B cell (primary cell): ENCODE data around the gene NRGN. TPM values are rescaled to one million over a fixed set of nuclear protein-coding genes. Genes with fewer than 3 reads are reported as not detected.

Experiments
- ATAC-seq: fragments of 200-7000 bp; cut with Tn5 transposase; one replicate; pipeline ENCODE4 v1.10.0; 2021; ENCODE audit warnings: low read depth, mild to moderate bottlenecking, moderate number of reproducible peaks, moderate library complexity
- CTCF ChIA-PET: fragments of 350-600 bp; sonication (Branson Sonifier 250); formaldehyde crosslinking; loops from one replicate; lab custom pipeline; 2021; ENCODE audit warnings: antibody characterized with exemption, inconsistent platforms; lab: Charles Lee
- POLR2A ChIA-PET: fragments of 350-600 bp; sonication (Branson Sonifier 250); formaldehyde crosslinking; loops from one replicate; lab custom pipeline; 2021; ENCODE audit warnings: antibody characterized with exemption; lab: Charles Lee
- DNase-seq: peaks from one replicate; pipeline ENCODE4 v3.0.0; 2013
- H2AFZ ChIP-seq: 2 replicates; pipeline ENCODE4 v1.6.1; 2012; ENCODE audit warnings: mild to moderate bottlenecking, low read depth, low read length; ENCODE audit not compliant: insufficient read depth, poor library complexity, severe bottlenecking
- H3K27ac ChIP-seq, 2 donors: 1 replicate in 1 of 2; 2 replicates in 1 of 2; pipeline ENCODE4 v1.5.1; 2012 to 2013; ENCODE audit warnings: low read length in 2 of 2, mild to moderate bottlenecking in 2 of 2, moderate library complexity in 1 of 2
- H3K27me3 ChIP-seq, 4 experiments: fragments of 200-600 bp in 1 of 4; sonication (generic) in 1 of 4; replicated peaks in 1 of 4; 1 replicate in 2 of 4; 2 replicates in 2 of 4; pipeline versions ENCODE4 v1.6.1 to v1.7.0; 2013 to 2016; ENCODE audit warnings: low read length in 3 of 4, mild to moderate bottlenecking in 2 of 4, mixed read lengths in 1 of 4, moderate library complexity in 1 of 4; ENCODE audit not compliant: insufficient read depth in 4 of 4, control insufficient read depth in 3 of 4; ENCODE audit errors: control extremely low read depth in 1 of 4
- H3K36me3 ChIP-seq, 2 experiments: replicated peaks in 1 of 2; 1 replicate in 1 of 2; 2 replicates in 1 of 2; pipeline versions ENCODE4 v1.6.1 to v1.7.1; 2013; ENCODE audit warnings: low read length in 1 of 2; ENCODE audit not compliant: insufficient read depth in 2 of 2, control insufficient read depth in 1 of 2; ENCODE audit errors: control extremely low read depth in 1 of 2, extremely low read depth in 1 of 2
- H3K4me1 ChIP-seq, 2 donors: fragments of 200-600 bp in 1 of 2; sonication (generic) in 1 of 2; 1 replicate in 1 of 2; 2 replicates in 1 of 2; pipeline versions ENCODE4 v1.5.1 to v1.6.1; 2013 to 2017; ENCODE audit warnings: low read length in 2 of 2; ENCODE audit not compliant: control insufficient read depth in 2 of 2, insufficient read depth in 2 of 2
- H3K4me2 ChIP-seq: replicated peaks from 2 replicates; pipeline ENCODE3; 2012; ENCODE audit warnings: mild to moderate bottlenecking, low read depth, low read length; ENCODE audit not compliant: poor library complexity, severe bottlenecking
- H3K4me3 ChIP-seq, 5 experiments: fragments of 200-600 bp in 1 of 5; sonication (generic) in 1 of 5; 1 replicate in 3 of 5; 2 replicates in 2 of 5; pipeline versions ENCODE4 v1.5.1 to v1.7.0; 2011 to 2016; ENCODE audit warnings: low read length in 4 of 5, mild to moderate bottlenecking in 4 of 5, low read depth in 2 of 5, control low read depth in 1 of 5, moderate library complexity in 1 of 5; ENCODE audit not compliant: insufficient read depth in 1 of 5; ENCODE audit errors: control extremely low read depth in 1 of 5, extremely low read depth in 1 of 5
- H3K79me2 ChIP-seq: fragments of 200-600 bp; sonication (generic); one replicate; pipeline ENCODE4 v1.6.0; 2016; ENCODE audit warnings: low read length; ENCODE audit not compliant: control insufficient read depth, insufficient read depth
- H3K9ac ChIP-seq: fragments of 200-600 bp; sonication (generic); 2 replicates; pipeline ENCODE4 v1.6.1; 2017; ENCODE audit warnings: mild to moderate bottlenecking, low read length, moderate library complexity
- H3K9me3 ChIP-seq, 3 donors: one replicate each; pipeline versions ENCODE4 v1.6.1 to v1.7.1; 2013; ENCODE audit warnings: low read length in 2 of 3; ENCODE audit not compliant: control insufficient read depth in 2 of 3, insufficient read depth in 1 of 3; ENCODE audit errors: control extremely low read depth in 1 of 3
- H4K20me1 ChIP-seq: 2 replicates; pipeline ENCODE4 v1.6.0; 2012; ENCODE audit warnings: mild to moderate bottlenecking, low read length; ENCODE audit not compliant: insufficient read depth, control insufficient read depth, poor library complexity, severe bottlenecking
- H3K27ac Mint-ChIP-seq: one replicate; pipeline ENCODE4 v1.8.0; 2021; ENCODE audit warnings: mixed read lengths
- H3K27me3 Mint-ChIP-seq: one replicate; pipeline ENCODE4 v1.8.0; 2021; ENCODE audit warnings: mixed read lengths
- H3K4me1 Mint-ChIP-seq: one replicate; pipeline ENCODE4 v1.8.0; 2021; ENCODE audit warnings: mixed read lengths
- H3K4me3 Mint-ChIP-seq: one replicate; pipeline ENCODE4 v1.8.0; 2021; ENCODE audit warnings: mixed read lengths
- H3K9me3 Mint-ChIP-seq: one replicate; pipeline ENCODE4 v1.8.0; 2022; ENCODE audit warnings: mixed read lengths; ENCODE audit not compliant: insufficient read depth
- EZH2 ChIP-seq: IDR thresholded peaks from 2 replicates; pipeline ENCODE4 v1.6.1; 2012; ENCODE audit warnings: borderline replicate concordance, low read depth, mild to moderate bottlenecking, moderate library complexity, low read length; ENCODE audit not compliant: insufficient read depth, poor library complexity, severe bottlenecking
- WGBS: methylation state at CpG from one replicate; pipeline ENCODE4 v1.1.5; 2013; ENCODE audit warnings: missing lambda C conversion rate; ENCODE audit not compliant: insufficient coverage; 5-methylcytosine and 5-hydroxymethylcytosine counted together
- intact Hi-C: fragments of 100-400 bp; cut with micrococcal nuclease; formaldehyde crosslinking; loops from one replicate; pipeline ENCODE4 v1.10.0; 2022
- polyA plus RNA-seq: library from polyadenylated mRNA; depleted of rRNA; stranded (reverse); fragments of >200 nt; gene quantifications from 2 replicates; pipeline ENCODE4 v1.2.3, GENCODE V29; 2012
- total RNA-seq, 2 donors: library from RNA; stranded (reverse); fragments of 120-200 nt in 1 of 2; gene quantifications; 1 replicate in 1 of 2; 2 replicates in 1 of 2; pipeline versions ENCODE4 v1.2.3 to v1.2.4, GENCODE V29; 2013 to 2022
- TF ChIP-seq, protein P1 (sequence below): fragments of 200-600 bp; IDR thresholded peaks from one replicate; pipeline ENCODE4 v1.8.0; 2022; ENCODE audit warnings: antibody characterized with exemption, mild to moderate bottlenecking

The NRGN gene
- total and polyA plus RNA-seq, 2 donors (not counting 1 experiment from before 2014, with no cell fraction given): 3.1 TPM; not detected in 1

DNA sequence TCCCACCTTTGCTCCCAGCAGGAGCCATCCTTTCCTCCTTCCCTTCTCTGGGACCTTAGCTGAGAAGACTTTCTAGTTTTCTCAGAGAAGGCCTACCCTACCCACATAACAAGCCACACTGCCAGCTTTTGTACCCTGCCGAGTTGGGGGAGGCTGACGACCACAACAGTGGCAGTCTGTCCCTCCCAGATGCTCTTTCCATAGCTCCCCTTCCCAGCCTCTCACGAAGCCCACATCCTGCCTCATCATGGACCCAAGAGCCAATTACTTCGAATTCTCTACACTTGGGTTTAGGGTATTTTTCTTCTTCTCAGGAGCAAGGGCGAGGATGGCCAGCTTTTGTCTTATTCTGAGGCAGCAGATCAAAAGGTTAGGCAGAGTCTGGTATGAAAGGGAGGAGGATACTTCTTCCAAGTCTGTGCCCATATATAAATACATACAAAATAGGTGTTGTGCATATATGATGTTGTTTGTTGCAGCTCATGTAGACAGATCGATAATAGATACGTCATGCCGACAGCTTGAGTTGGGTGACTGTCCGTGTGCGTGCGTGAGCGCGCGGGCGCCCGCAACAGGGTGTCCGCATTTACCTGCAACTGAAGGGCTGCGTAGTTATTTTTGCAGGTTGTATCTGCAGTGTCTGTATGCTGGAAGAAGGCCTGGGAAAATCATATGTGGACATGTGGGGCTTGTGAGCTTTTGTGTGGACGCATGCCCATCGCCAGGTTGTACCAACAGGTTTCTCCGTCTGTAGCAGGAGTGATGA is 846 bp upstream of the NRGN start:
- Histone ChIP-seq H3K27me3 (peaks cover 0 to 13% (median 2%) of the 10 kb centered on the region in 4 experiments), H3K4me2 (peak overlapping the region; percentile 97), H3K36me3 (no peaks in the 10 kb centered on the region), H3K79me2 (no peaks in the 10 kb centered on the region), H3K9ac (peak overlapping the region; percentile 70), H3K9me3 (no peaks in the 10 kb centered on the region), H3K4me1 (peaks cover 8 to 17% of the 10 kb centered on the region in 2 donors), H3K27ac (no peak overlapping the region), H2AFZ (peak overlapping the region; percentile 80), H4K20me1 (no peaks in the 10 kb centered on the region), H3K4me3 (peak overlapping the region in 1 of 5 experiments; percentile 62)
- no peaks in the 10 kb centered on the region for H3K9me3 Mint-ChIP-seq
- H3K4me1 Mint-ChIP-seq: peaks cover 16% of the 10 kb centered on the region
- 91% methylated on average over 19 of the region's 21 CpGs for WGBS
- no peak for ATAC-seq
- TF ChIP-seq, protein P1, sequence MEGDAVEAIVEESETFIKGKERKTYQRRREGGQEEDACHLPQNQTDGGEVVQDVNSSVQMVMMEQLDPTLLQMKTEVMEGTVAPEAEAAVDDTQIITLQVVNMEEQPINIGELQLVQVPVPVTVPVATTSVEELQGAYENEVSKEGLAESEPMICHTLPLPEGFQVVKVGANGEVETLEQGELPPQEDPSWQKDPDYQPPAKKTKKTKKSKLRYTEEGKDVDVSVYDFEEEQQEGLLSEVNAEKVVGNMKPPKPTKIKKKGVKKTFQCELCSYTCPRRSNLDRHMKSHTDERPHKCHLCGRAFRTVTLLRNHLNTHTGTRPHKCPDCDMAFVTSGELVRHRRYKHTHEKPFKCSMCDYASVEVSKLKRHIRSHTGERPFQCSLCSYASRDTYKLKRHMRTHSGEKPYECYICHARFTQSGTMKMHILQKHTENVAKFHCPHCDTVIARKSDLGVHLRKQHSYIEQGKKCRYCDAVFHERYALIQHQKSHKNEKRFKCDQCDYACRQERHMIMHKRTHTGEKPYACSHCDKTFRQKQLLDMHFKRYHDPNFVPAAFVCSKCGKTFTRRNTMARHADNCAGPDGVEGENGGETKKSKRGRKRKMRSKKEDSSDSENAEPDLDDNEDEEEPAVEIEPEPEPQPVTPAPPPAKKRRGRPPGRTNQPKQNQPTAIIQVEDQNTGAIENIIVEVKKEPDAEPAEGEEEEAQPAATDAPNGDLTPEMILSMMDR: no peak
- TF ChIP-seq EZH2: no peak
- ChIA-PET CTCF (interaction anchor here (0.7 to 3.4 kb wide), 5 partner anchors 14 to 70 kb away, joined by 3 to 16 read pairs (median 4); no protein-coding TSS in a partner anchor), POLR2A (interaction anchor here (0.5 to 1.7 kb wide), 3 partner anchors 24 to 65 kb away, joined by 3 to 4 read pairs (median 3); partner anchors contain the start of genes ESAM, SIAE and SPA17)
- peak overlapping the region; percentile 92 for H3K4me3 Mint-ChIP-seq
- H3K27me3 Mint-ChIP-seq: no peaks in the 10 kb centered on the region
- peak overlapping the region; percentile 60 for H3K27ac Mint-ChIP-seq
- DNase-seq: no peak
- intact Hi-C loops: loop anchor here (1.0 kb wide), 3 partner anchors 8 to 61 kb away; partner anchors contain the start of gene MSANTD2
